ENCODE results near the gene CSNK1A1.

- TF ChIP-seq, protein P1, sequence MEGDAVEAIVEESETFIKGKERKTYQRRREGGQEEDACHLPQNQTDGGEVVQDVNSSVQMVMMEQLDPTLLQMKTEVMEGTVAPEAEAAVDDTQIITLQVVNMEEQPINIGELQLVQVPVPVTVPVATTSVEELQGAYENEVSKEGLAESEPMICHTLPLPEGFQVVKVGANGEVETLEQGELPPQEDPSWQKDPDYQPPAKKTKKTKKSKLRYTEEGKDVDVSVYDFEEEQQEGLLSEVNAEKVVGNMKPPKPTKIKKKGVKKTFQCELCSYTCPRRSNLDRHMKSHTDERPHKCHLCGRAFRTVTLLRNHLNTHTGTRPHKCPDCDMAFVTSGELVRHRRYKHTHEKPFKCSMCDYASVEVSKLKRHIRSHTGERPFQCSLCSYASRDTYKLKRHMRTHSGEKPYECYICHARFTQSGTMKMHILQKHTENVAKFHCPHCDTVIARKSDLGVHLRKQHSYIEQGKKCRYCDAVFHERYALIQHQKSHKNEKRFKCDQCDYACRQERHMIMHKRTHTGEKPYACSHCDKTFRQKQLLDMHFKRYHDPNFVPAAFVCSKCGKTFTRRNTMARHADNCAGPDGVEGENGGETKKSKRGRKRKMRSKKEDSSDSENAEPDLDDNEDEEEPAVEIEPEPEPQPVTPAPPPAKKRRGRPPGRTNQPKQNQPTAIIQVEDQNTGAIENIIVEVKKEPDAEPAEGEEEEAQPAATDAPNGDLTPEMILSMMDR (conservative IDR thresholded peaks at IDR 0.05), result no peak
- TF ChIP-seq EZH2 (IDR thresholded peaks at IDR 0.05; ENCODE audit: low read depth), result no peak
Observed at GRCh38 chr5:149585910-149586309, 34.7 kb upstream of the CSNK1A1 start.
